Hepatocyte (in vitro differentiated cells): ENCODE results near the gene TSFM. TPM values are rescaled to one million over a fixed set of nuclear protein-coding genes. Genes with fewer than 3 reads are reported as not detected.

Experiments
- DNase-seq: peaks from one replicate; pipeline ENCODE4 v3.0.0-alpha.2; 2016; ENCODE audit warnings: low spot score
- H2AFZ ChIP-seq: fragments of 200-600 bp; sonication (generic); 2 replicates; pipeline ENCODE4 v1.6.0; 2016; ENCODE audit warnings: antibody characterized with exemption, mild to moderate bottlenecking
- H3K27ac ChIP-seq: fragments of 200-600 bp; sonication (generic); 2 replicates; pipeline ENCODE4 v1.5.1; 2016; ENCODE audit warnings: mild to moderate bottlenecking
- H3K27me3 ChIP-seq: fragments of 200-600 bp; sonication (generic); 2 replicates; pipeline ENCODE4 v1.6.1; 2016
- H3K36me3 ChIP-seq: fragments of 200-600 bp; sonication (generic); replicated peaks from 2 replicates; pipeline ENCODE4 v1.5.1; 2016; ENCODE audit warnings: low read depth; ENCODE audit not compliant: insufficient read depth
- H3K4me1 ChIP-seq: fragments of 200-600 bp; sonication (generic); 2 replicates; pipeline ENCODE4 v1.5.1; 2016; ENCODE audit warnings: mild to moderate bottlenecking, moderate library complexity; ENCODE audit not compliant: insufficient read depth
- H3K4me2 ChIP-seq: fragments of 200-600 bp; sonication (generic); 2 replicates; pipeline ENCODE4 v1.6.0; 2016
- H3K4me3 ChIP-seq: fragments of 200-600 bp; sonication (generic); 2 replicates; pipeline ENCODE4 v1.5.1; 2016; ENCODE audit warnings: mild to moderate bottlenecking
- H3K79me2 ChIP-seq: fragments of 200-600 bp; sonication (generic); 2 replicates; pipeline ENCODE4 v1.6.0; 2017; ENCODE audit warnings: mild to moderate bottlenecking
- H3K9me2 ChIP-seq: fragments of 200-600 bp; sonication (generic); replicated peaks from 2 replicates; pipeline ENCODE4 v1.6.0; 2017; ENCODE audit warnings: mild to moderate bottlenecking; ENCODE audit not compliant: insufficient read depth
- H3K9me3 ChIP-seq: fragments of 200-600 bp; sonication (generic); 2 replicates; pipeline ENCODE4 v1.5.1; 2016; ENCODE audit warnings: low read depth, mild to moderate bottlenecking
- H4K20me1 ChIP-seq: fragments of 200-600 bp; sonication (generic); 2 replicates; pipeline ENCODE4 v1.6.0; 2016; ENCODE audit warnings: mild to moderate bottlenecking; ENCODE audit not compliant: insufficient read depth, poor library complexity, severe bottlenecking
- EZH2 ChIP-seq: fragments of 200-600 bp; sonication (generic); IDR thresholded peaks from 2 replicates; pipeline ENCODE4 v1.6.1; 2016; ENCODE audit warnings: antibody characterized with exemption, mild to moderate bottlenecking, borderline replicate concordance
- EZH2phosphoT487 ChIP-seq: fragments of 200-600 bp; sonication (generic); IDR thresholded peaks from one replicate; pipeline ENCODE4 v1.6.1; 2018; ENCODE audit warnings: antibody characterized with exemption, mild to moderate bottlenecking, low read depth, moderate library complexity; ENCODE audit not compliant: unreplicated experiment, severe bottlenecking
- WGBS: methylation state at CpG from one replicate; pipeline ENCODE4 v1.1.6; 2016; ENCODE audit warnings: low lambda C conversion rate; ENCODE audit errors: missing lambda C conversion rate; 5-methylcytosine and 5-hydroxymethylcytosine counted together
- polyA plus RNA-seq: library from polyadenylated mRNA; unstranded; fragments of >200 nt; fragmentation: Nextera tagmentation; extraction: Ambion mirVana; gene quantifications from 2 replicates; pipeline ENCODE4 v1.2.1, GENCODE V29; 2016
- total RNA-seq: library from RNA; depleted of rRNA; stranded (reverse); fragments of >200 nt; gene quantifications from 2 replicates; pipeline ENCODE4 v1.2.3, GENCODE V29; 2014
- TF ChIP-seq, protein P1 (sequence below): fragments of 200-600 bp; sonication (generic); IDR thresholded peaks from 2 replicates; pipeline ENCODE4 v1.5.1; 2016; ENCODE audit warnings: antibody characterized with exemption, mild to moderate bottlenecking; ENCODE audit not compliant: poor library complexity

Gene TSFM
- total and polyA plus RNA-seq, 2 experiments from 2014 or later = 15.7 to 38.9 TPM

DNA sequence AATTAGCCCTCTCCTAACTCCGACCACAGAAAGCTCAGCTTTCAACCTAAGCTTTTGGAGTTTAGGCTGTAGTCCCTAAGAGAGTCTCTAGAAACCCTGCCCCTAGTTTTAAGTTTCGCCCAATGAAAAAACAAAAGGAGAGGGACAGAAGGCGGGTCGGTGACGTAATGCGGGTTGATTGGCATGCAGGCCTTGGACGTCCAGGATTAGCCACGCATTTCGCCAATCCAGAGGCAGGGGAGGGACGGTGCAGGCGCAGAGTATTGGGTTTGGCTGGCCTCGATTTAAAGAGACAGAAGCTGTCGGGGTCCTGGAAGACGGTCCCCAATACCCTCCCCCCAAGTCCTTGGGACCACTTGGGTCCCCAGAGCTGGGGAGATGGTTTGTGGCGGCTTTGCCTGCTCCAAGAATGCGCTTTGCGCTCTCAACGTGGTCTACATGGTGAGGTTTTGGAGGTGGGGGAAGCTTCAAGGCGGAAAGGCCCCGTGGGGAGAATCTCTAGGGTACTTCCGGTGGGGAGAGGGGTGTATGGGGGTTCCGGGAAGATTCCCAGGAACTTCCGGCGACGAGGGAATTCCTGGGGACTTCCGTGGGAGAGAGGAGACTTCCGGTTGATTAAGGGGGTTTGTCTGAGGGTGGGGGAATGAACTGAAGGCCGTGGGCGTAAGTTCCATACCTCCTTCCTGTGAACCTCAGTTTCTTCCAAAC lies 37.7 kb upstream of the TSFM start, which contains the start of gene TSPAN31:
TSPAN31 (plus strand) TSS at position 263 of the 708 bp plus-strand sequence; CDS start at position 379, 116 bp downstream.
- Histone ChIP-seq H4K20me1 (no peaks in the 10 kb centered on the region), H3K27me3 (peaks cover 36% of the 10 kb centered on the region), H3K27ac (peak within 1 kb of the TSS; percentile 97), H3K9me2 (no peaks in the 10 kb centered on the region), H3K4me3 (peak within 1 kb of the TSS; percentile 58), H3K36me3 (peaks cover 3% of the 10 kb centered on the region), H3K9me3 (no peaks in the 10 kb centered on the region), H3K4me1 (peaks cover 4% of the 10 kb centered on the region), H2AFZ (peak within 1 kb of the TSS; percentile 18), H3K79me2 (peaks cover 16% of the 10 kb centered on the region), H3K4me2 (peak within 1 kb of the TSS; percentile 76)
- TF ChIP-seq EZH2phosphoT487 (no peak), EZH2 (no peak)
- TF ChIP-seq, protein P1, sequence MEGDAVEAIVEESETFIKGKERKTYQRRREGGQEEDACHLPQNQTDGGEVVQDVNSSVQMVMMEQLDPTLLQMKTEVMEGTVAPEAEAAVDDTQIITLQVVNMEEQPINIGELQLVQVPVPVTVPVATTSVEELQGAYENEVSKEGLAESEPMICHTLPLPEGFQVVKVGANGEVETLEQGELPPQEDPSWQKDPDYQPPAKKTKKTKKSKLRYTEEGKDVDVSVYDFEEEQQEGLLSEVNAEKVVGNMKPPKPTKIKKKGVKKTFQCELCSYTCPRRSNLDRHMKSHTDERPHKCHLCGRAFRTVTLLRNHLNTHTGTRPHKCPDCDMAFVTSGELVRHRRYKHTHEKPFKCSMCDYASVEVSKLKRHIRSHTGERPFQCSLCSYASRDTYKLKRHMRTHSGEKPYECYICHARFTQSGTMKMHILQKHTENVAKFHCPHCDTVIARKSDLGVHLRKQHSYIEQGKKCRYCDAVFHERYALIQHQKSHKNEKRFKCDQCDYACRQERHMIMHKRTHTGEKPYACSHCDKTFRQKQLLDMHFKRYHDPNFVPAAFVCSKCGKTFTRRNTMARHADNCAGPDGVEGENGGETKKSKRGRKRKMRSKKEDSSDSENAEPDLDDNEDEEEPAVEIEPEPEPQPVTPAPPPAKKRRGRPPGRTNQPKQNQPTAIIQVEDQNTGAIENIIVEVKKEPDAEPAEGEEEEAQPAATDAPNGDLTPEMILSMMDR = no peak
- DNase-seq = peak; percentile 98
- 2% methylated on average over 24 of the region's 29 CpGs for WGBS

DNA sequence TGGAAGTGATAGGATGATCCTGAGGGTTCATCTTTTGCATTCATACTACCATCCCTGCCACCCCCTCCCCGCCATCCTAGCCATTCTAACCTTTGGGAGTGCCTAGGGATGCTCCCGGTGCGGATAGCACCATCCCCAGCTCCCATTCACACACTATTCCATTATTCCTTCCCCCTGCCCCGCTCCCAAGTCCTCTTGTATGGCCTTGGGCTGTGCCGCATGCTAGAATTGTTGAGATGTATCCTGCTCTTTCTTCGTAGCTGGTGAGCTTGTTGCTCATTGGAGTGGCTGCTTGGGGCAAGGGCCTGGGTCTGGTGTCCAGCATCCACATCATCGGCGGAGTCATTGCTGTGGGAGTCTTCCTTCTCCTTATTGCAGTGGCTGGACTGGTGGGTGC lies 37.1 kb upstream of the TSFM start:
- peaks cover 3% of the 10 kb centered on the region for H3K36me3 ChIP-seq
- H3K79me2 ChIP-seq = peaks cover 21% of the 10 kb centered on the region
- H3K4me3 ChIP-seq = peak overlapping the region; percentile 58
- TF ChIP-seq, protein P1 = no peak
- TF ChIP-seq EZH2 (no peak), EZH2phosphoT487 (no peak)
- peak overlapping the region; percentile 76 for H3K4me2 ChIP-seq
- DNase-seq = no peak
- no peak overlapping the region for H2AFZ ChIP-seq
- peaks cover 30% of the 10 kb centered on the region for H3K27me3 ChIP-seq
- H3K27ac ChIP-seq = peak overlapping the region; percentile 97
- 54% methylated on average over 8 of the region's 8 CpGs for WGBS
- no peaks in the 10 kb centered on the region for H3K9me2 ChIP-seq
- peaks cover 5% of the 10 kb centered on the region for H3K4me1 ChIP-seq
- H3K9me3 ChIP-seq = no peaks in the 10 kb centered on the region
- H4K20me1 ChIP-seq = no peaks in the 10 kb centered on the region

DNA sequence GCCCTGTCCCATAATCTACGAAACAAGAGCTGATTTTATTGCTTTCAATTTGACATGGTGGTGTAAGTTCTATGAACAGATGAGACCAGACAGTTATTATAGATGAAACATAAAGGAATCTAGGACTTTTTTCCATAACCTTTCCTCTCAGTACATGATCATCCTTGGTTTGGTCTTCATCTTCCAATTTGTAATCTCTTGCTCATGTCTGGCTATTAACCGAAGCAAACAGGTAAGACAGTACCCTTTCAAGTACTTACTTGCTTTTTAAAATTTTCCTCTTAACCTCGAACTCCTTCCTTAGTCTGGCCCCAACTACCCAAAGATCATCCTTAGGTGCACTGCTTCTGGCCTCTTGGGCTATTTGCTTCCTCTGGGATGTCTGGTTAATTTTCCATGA lies 36.6 kb upstream of the TSFM start:
- H3K9me3 ChIP-seq = no peaks in the 10 kb centered on the region
- no peak overlapping the region for H3K4me3 ChIP-seq
- no peak for DNase-seq
- peaks cover 3% of the 10 kb centered on the region for H3K36me3 ChIP-seq
- peaks cover 10% of the 10 kb centered on the region for H3K4me1 ChIP-seq
- no peak overlapping the region for H2AFZ ChIP-seq
- H3K27me3 ChIP-seq = peaks cover 25% of the 10 kb centered on the region
- peak overlapping the region; percentile 97 for H3K27ac ChIP-seq
- H4K20me1 ChIP-seq = no peaks in the 10 kb centered on the region
- H3K4me2 ChIP-seq = peak overlapping the region; percentile 76
- TF ChIP-seq EZH2phosphoT487 = no peak
- TF ChIP-seq, protein P1 = no peak
- no peak for TF ChIP-seq EZH2
- 99% methylated on average over 3 of the region's 3 CpGs for WGBS
- H3K9me2 ChIP-seq = no peaks in the 10 kb centered on the region
- H3K79me2 ChIP-seq = peaks cover 27% of the 10 kb centered on the region
